ENCODE data around the gene ANO7. TPM values are rescaled to one million over a fixed set of nuclear protein-coding genes. Genes with fewer than 3 reads are reported as not detected.

Gene ANO7
- total RNA-seq, 1 donor from 2014 or later: under 0.01 TPM

DNA sequence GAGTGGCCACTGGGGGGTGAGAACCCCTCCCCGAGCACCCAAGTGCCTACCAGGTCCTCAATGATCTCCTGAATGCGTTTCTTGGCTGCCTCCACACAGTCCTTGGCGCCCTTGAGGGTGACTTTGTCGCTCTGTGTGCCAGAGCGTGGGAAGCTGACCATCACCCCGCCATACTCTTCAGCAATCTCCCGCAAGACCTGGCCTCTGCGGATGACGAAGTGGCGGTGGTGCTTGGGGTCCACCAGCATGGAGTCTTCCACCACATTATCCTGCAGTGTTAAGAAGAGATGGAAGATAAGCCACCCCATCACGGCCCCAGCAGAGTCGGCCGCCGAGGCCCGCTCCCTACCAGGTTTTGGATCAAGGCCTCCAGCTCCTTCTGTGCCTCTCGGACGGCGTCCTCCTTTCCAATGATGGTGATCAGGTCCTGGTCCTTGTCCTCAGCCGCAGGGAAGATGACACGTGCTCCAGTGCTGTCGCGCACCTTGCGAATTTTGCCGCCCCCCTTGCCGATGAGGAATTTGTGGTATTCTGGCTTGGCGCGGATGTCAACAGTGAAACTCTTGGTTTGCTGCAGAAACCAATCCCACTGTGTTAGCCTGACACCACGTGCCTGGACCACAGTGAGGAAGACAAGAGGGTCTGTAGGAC lies 51.2 kb downstream of the ANO7 start:
- peaks cover 70% of the 10 kb centered on the region for H3K36me3 ChIP-seq (ENCODE audit: control insufficient read depth, insufficient read depth, low read length)
- TF ChIP-seq, protein P1, sequence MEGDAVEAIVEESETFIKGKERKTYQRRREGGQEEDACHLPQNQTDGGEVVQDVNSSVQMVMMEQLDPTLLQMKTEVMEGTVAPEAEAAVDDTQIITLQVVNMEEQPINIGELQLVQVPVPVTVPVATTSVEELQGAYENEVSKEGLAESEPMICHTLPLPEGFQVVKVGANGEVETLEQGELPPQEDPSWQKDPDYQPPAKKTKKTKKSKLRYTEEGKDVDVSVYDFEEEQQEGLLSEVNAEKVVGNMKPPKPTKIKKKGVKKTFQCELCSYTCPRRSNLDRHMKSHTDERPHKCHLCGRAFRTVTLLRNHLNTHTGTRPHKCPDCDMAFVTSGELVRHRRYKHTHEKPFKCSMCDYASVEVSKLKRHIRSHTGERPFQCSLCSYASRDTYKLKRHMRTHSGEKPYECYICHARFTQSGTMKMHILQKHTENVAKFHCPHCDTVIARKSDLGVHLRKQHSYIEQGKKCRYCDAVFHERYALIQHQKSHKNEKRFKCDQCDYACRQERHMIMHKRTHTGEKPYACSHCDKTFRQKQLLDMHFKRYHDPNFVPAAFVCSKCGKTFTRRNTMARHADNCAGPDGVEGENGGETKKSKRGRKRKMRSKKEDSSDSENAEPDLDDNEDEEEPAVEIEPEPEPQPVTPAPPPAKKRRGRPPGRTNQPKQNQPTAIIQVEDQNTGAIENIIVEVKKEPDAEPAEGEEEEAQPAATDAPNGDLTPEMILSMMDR (IDR thresholded peaks at IDR 0.05; ENCODE audit: insufficient read depth, low read length, severe bottlenecking): no peak
- H3K27me3 ChIP-seq (ENCODE audit: control insufficient read depth, insufficient read depth, low read length): no peaks in the 10 kb centered on the region
- DNase-seq (ENCODE audit: low read depth) (no peak), FAIRE-seq (peak; percentile 76)
- no peak overlapping the region for H3K4me3 ChIP-seq (ENCODE audit: low read depth, low read length)

DNA sequence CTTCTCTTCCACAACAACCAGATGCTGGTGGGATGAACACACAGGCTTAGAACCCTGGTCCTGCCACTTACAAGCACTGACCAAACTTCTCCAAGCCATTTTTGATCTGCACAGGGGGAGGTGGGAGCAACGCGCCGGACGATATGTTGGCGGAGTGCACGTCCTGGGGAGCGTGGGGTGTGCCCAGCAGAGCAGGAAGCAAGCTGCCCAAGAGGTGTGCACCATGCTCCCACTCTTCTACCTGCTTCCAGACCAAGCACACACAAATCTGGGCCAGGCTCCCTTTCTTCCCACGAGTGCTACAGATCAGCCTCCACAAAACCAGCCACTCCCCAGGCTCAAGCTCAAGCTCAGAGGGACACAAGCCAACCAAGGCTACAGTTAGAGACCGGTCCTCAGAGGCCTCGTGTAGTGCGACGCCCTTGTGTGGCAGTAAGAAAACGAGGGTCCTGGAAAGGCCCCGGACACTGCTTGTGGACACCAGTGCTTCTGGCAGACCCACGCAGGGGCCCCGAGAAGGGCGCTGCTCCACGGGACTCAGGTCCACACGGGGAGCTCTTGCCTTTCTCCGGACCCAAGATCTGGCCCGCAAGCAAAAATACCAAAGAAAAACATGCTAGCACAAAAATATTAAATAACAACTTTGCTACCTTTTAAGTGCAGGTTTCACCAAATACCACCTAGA lies 52.0 kb downstream of the ANO7 start:
- no peak overlapping the region for H3K4me3 ChIP-seq (ENCODE audit: low read depth, low read length)
- FAIRE-seq: no peak
- TF ChIP-seq, protein P1 (IDR thresholded peaks at IDR 0.05; ENCODE audit: insufficient read depth, low read length, severe bottlenecking): no peak
- H3K36me3 ChIP-seq (ENCODE audit: control insufficient read depth, insufficient read depth, low read length): peaks cover 67% of the 10 kb centered on the region
- no peak for DNase-seq (ENCODE audit: low read depth)
- H3K27me3 ChIP-seq (ENCODE audit: control insufficient read depth, insufficient read depth, low read length): no peaks in the 10 kb centered on the region

DNA sequence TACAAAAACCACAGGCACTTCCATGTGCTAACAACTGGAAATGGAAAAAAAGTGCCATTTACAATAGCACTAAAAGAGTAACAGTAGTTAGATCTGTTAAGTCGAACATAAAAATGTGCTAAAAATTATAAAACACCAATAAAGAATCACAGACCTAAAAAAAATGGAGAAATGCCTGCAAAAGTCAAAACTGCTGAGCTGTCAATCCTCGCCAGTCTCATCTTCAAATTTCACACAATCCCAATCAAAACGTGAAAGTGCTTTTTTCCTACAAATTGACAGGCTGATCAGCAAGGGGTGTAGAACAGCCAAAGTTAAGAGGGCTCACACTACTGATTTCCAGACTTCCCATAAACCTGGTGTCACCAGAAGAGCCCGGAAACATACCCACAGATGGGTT lies 53.2 kb downstream of the ANO7 start:
- H3K4me3 ChIP-seq (ENCODE audit: low read depth, low read length): no peak overlapping the region
- DNase-seq (ENCODE audit: low read depth) (no peak), FAIRE-seq (no peak)
- TF ChIP-seq, protein P1 (IDR thresholded peaks at IDR 0.05; ENCODE audit: insufficient read depth, low read length, severe bottlenecking): no peak
- H3K36me3 ChIP-seq (ENCODE audit: control insufficient read depth, insufficient read depth, low read length): peaks cover 60% of the 10 kb centered on the region
- no peaks in the 10 kb centered on the region for H3K27me3 ChIP-seq (ENCODE audit: control insufficient read depth, insufficient read depth, low read length)

DNA sequence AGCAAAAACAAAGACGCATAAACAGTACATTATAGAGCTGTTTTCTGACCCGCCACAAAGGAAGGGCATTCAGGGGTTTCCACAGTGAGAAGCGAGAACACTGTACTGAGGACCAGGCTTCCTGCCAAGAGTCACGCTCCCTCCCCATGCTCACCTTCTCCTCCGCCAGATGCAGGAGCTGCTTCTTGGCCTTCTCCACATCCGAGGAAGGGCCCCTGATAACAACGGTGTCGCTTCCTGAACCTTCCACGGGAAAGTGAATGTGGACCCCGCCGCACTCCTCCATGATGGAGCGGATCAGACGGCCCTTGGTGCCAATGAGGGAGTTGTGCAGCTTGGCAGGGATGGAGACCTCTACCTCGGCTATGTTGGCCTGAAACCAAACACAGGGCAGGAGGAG lies 53.8 kb downstream of the ANO7 start:
- DNase-seq (ENCODE audit: low read depth): no peak
- Histone ChIP-seq H3K36me3 (ENCODE audit: control insufficient read depth, insufficient read depth, low read length) (peaks cover 60% of the 10 kb centered on the region), H3K27me3 (ENCODE audit: control insufficient read depth, insufficient read depth, low read length) (no peaks in the 10 kb centered on the region), H3K4me3 (ENCODE audit: low read depth, low read length) (no peak overlapping the region)
- TF ChIP-seq, protein P1 (IDR thresholded peaks at IDR 0.05; ENCODE audit: insufficient read depth, low read length, severe bottlenecking): no peak
- FAIRE-seq: no peak

DNA sequence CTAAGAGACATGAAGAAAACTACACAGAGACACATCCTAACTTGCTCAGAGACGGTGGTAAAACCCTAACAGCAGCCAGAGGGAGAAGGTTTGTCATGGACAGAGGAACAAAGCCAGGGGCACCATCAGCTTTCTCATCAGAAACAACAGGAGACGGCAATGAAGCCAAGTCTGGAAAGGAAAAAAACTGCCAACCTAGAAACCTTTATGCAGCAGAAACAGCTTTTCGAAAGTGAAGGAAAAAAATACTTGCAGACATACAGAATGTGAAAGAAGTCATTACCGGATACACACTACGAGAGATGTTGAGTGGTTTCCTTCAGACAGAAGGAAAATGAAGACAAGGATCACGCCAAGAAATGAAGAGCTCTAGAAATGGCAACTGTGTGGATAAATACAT lies 55.9 kb downstream of the ANO7 start:
- TF ChIP-seq, protein P1 (IDR thresholded peaks at IDR 0.05; ENCODE audit: insufficient read depth, low read length, severe bottlenecking): no peak
- DNase-seq (ENCODE audit: low read depth): no peak
- Histone ChIP-seq H3K36me3 (ENCODE audit: control insufficient read depth, insufficient read depth, low read length) (peaks cover 63% of the 10 kb centered on the region), H3K4me3 (ENCODE audit: low read depth, low read length) (no peak overlapping the region), H3K27me3 (ENCODE audit: control insufficient read depth, insufficient read depth, low read length) (no peaks in the 10 kb centered on the region)
- FAIRE-seq: no peak
